Fibroblast of peridontal ligament (primary cell): ENCODE measurements around the gene CDH6.

ENCODE experiments used
- DNase-seq: peaks from one replicate; pipeline ENCODE4 v3.0.0-alpha.2; 2010; ENCODE audit errors: extremely low read depth

The CDH6 gene

DNA sequence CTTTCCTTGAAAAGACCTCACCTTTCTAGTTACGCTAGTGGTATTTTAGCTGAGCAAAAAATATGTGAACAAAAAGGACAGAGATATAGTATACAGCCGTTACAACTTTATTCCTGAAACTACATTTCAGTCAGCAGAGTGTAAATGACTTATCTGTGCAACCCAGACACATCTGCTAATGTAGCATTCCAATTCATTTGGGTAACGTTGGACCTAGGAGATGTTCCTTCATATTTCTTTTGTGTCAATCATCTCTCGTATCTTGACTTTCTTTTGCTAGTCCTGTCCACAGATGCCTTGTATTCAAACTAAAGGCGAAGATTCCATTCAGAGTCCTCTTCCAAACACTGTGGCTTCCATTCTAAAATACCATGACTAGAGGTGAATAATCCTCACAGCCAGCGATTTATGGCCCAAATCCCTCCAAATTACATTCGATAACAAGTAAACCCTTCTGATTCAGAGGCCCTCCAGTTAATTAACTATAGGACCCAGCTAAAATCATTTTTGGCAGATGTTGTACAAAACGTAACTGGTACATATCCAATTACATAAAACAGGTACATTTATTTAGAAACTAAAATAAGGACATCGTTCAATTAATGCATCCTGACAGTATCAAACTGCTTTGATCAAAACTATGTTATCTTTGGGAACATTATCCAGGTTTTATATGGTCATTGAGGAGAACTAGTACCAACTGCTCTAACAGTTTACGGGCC lies 182.7 kb downstream of the CDH6 start:
- no peak for DNase-seq

DNA sequence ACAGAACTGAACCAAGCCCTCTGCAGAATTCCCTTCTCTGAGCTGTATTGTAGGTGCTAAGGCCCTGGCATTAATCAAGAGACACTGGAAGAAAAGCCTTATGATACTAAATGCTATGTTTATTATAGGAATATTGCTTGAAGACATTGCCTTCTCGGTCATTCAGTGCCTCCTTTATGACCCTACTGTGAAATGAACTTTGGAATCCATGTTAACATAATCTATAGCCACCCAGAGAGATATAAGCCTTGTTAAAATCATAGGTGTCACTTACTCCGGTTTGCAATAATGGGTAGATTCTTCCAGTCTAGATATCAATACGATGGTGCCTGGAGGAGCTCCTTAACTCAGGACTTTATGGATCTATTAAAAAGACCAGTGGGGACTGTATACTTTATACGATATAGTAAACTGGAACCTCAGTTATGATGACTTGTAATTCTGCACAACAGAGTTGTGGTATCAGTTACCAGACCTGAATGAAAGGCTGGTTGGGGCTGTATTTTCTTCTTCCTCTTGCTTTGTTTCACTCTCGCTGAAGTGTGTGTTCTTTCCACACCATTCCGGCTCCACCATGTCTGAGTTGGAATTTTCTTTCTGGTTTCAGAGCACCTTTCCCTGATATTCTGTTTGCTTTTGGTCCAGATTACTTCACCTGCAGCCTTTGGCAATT lies 183.9 kb downstream of the CDH6 start:
- DNase-seq, result no peak

DNA sequence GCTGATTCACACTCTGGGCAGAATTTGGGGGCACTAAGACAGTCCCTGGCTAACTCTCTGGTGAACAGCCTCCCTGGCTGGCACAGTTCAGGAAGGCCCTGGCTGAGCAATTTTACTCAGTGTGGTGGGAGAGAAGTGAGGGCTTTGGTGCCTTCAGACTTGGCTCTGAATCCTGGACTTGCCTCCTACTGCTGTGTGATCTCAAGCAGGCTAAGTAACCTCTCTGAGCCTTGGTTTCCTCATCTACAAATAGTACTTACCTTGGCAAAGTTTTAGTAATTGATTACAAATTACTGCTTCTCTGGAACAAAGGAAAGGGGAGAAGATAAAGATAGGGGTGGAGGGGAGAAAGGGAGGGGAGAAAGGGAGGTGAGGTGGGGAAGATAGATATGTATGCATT lies 184.7 kb downstream of the CDH6 start:
- DNase-seq, result no peak
